Vagina (tissue), 2 donors: ENCODE data around the gene MYO10. TPM values are rescaled to one million over a fixed set of nuclear protein-coding genes. Genes with fewer than 3 reads are reported as not detected.

ENCODE experiments used
- DNase-seq, 2 donors: peaks; one replicate each; pipeline ENCODE4 v3.0.0-alpha.2; 2017; ENCODE audit errors: extremely low spot score in 2 of 2
- H3K27ac ChIP-seq: fragments of 200-600 bp; sonication (generic); one replicate; pipeline ENCODE4 v1.5.1; 2019
- H3K27me3 ChIP-seq: fragments of 200-600 bp; sonication (generic); one replicate; pipeline ENCODE4 v1.5.1; 2019
- H3K36me3 ChIP-seq, 2 donors: fragments of 200-600 bp; sonication (generic); one replicate each; pipeline ENCODE4 v1.5.1; 2017 to 2019
- H3K4me1 ChIP-seq: fragments of 200-600 bp; sonication (generic); one replicate; pipeline ENCODE4 v1.5.1; 2019
- H3K4me3 ChIP-seq, 2 donors: fragments of 200-600 bp; sonication (generic); 1 replicate in 1 of 2; 2 replicates in 1 of 2; pipeline ENCODE4 v1.5.1; 2016 to 2019
- H3K9me3 ChIP-seq: fragments of 200-600 bp; sonication (generic); one replicate; pipeline ENCODE4 v1.5.1; 2019
- POLR2A ChIP-seq, 2 donors: fragments of 450-650 bp; IDR thresholded peaks; one replicate each; pipeline ENCODE4 v1.6.1; 2017; ENCODE audit warnings: antibody characterized with exemption in 2 of 2, mild to moderate bottlenecking in 2 of 2, moderate library complexity in 2 of 2
- POLR2AphosphoS5 ChIP-seq, 2 donors: sonication (generic); formaldehyde crosslinking; IDR thresholded peaks; one replicate each; pipeline ENCODE4 v1.9.0; 2017; ENCODE audit warnings: antibody characterized with exemption in 2 of 2, mild to moderate bottlenecking in 2 of 2, low read depth in 1 of 2; ENCODE audit not compliant: insufficient read depth in 1 of 2
- intact Hi-C: fragments of 100-400 bp; cut with DNase I; formaldehyde crosslinking; loops from one replicate; pipeline ENCODE4 v1.15.1; 2023
- total RNA-seq: library from RNA; depleted of rRNA; stranded (reverse); fragments of >200 nt; gene quantifications from one replicate; pipeline ENCODE4 v1.2.3, GENCODE V29; 2016
- TF ChIP-seq, protein P1 (sequence below), 3 experiments: fragments of 450-650 bp in 2 of 3; fragments of 200-600 bp in 1 of 3; sonication (generic) in 1 of 3; IDR thresholded peaks; one replicate each; pipeline ENCODE4 v1.5.1; 2017 to 2019; ENCODE audit warnings: antibody characterized with exemption in 3 of 3, mild to moderate bottlenecking in 2 of 3, moderate library complexity in 2 of 3

The MYO10 gene
- total RNA-seq, 1 donor from 2014 or later: 22.1 TPM

DNA sequence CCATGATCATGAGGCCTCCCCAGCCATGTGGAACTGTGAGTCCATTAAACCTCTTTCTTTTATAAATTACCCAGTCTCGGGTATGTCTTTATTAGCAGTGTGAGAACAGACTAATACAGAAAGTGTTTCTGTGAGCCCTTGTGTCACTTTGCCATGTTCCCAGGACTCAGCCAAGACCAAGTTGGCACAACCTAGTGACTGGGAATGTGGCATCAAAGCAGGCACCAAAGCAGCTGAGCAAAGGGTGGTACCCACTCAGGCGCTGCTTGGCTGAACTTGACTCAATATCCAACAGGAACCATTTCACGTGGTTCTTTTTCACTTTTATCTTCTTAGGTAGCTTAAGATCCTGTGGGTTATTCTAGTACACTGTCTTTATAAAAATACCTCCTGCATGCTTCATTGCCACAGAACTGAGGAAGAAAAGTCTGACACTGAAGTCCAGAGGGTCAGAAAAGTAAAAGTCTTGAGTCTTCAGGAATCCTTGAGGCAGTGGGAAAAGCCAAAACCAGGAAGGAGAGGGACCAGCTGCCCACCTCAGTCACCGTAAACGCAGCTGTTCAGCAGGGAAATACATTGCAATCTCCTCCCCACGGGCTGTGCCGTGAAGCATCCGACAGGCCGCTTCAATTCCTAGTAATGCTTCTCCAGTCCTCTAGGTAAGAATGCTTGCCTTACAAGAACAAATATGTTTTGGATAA lies 228.8 kb downstream of the MYO10 start:
- no peaks in the 10 kb centered on the region for H3K27me3 ChIP-seq
- DNase-seq: no peak
- intact Hi-C loops: no loop called here
- H3K4me1 ChIP-seq: no peaks in the 10 kb centered on the region
- H3K36me3 ChIP-seq: peaks cover 0 to 42% of the 10 kb centered on the region in 2 donors
- no peaks in the 10 kb centered on the region for H3K9me3 ChIP-seq
- H3K27ac ChIP-seq: no peak overlapping the region
- no peak overlapping the region for H3K4me3 ChIP-seq
- TF ChIP-seq, protein P1, sequence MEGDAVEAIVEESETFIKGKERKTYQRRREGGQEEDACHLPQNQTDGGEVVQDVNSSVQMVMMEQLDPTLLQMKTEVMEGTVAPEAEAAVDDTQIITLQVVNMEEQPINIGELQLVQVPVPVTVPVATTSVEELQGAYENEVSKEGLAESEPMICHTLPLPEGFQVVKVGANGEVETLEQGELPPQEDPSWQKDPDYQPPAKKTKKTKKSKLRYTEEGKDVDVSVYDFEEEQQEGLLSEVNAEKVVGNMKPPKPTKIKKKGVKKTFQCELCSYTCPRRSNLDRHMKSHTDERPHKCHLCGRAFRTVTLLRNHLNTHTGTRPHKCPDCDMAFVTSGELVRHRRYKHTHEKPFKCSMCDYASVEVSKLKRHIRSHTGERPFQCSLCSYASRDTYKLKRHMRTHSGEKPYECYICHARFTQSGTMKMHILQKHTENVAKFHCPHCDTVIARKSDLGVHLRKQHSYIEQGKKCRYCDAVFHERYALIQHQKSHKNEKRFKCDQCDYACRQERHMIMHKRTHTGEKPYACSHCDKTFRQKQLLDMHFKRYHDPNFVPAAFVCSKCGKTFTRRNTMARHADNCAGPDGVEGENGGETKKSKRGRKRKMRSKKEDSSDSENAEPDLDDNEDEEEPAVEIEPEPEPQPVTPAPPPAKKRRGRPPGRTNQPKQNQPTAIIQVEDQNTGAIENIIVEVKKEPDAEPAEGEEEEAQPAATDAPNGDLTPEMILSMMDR (IDR thresholded peaks at IDR 0.05): no peak
- TF ChIP-seq POLR2A (IDR thresholded peaks at IDR 0.05): no peak
- TF ChIP-seq POLR2AphosphoS5 (IDR thresholded peaks at IDR 0.05; ENCODE audit: insufficient read depth in 1 of 2, low read depth in 1 of 2): no peak

DNA sequence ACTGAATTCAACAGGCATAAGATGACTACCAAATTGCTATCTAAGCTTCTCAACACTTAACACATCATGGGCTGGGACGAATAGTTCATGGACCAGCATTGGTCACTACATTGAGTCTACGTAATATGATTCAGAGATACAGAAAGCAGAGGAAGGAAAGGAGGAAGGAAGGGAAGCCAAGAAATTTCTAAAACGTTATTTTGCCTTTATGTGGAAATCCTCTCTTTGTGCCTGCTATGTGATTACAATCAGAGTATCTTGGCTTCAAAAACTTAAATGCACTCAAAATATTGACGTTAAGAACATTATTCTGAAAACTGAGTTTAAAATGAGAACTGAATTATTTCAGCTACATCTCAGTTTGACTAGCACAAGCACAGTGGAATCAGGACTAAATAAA lies 231.1 kb downstream of the MYO10 start:
- Histone ChIP-seq H3K4me3 (no peak overlapping the region), H3K4me1 (no peaks in the 10 kb centered on the region), H3K9me3 (no peaks in the 10 kb centered on the region), H3K27me3 (no peaks in the 10 kb centered on the region), H3K27ac (no peak overlapping the region), H3K36me3 (peaks cover 0 to 44% of the 10 kb centered on the region in 2 donors)
- TF ChIP-seq POLR2AphosphoS5 (IDR thresholded peaks at IDR 0.05; ENCODE audit: insufficient read depth in 1 of 2, low read depth in 1 of 2) (no peak), POLR2A (IDR thresholded peaks at IDR 0.05) (no peak)
- TF ChIP-seq, protein P1 (IDR thresholded peaks at IDR 0.05): no peak
- intact Hi-C loops: no loop called here
- DNase-seq: no peak

DNA sequence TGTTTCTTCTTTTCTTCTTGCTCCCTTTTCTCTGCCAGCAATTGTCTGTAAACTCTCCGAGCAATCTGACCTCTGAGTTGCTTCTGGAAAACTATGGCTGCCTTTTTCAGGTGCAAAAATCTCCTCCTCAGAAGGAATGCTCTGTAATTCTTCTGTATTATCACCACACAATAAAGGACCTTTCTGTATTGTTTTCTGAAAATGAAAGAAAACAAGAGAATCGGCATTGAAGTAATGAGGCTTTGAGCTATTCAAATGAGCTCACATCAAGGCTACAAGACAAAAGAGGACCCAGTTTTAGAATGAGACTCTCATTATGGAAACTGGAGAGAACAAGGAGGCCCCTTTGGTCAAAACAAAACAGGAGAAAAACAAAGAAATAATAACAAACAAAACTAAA lies 233.1 kb downstream of the MYO10 start:
- Histone ChIP-seq H3K4me1 (no peaks in the 10 kb centered on the region), H3K27me3 (no peaks in the 10 kb centered on the region), H3K27ac (no peak overlapping the region), H3K36me3 (peaks cover 0 to 28% of the 10 kb centered on the region in 2 donors), H3K4me3 (no peak overlapping the region), H3K9me3 (no peaks in the 10 kb centered on the region)
- intact Hi-C loops: no loop called here
- TF ChIP-seq, protein P1 (IDR thresholded peaks at IDR 0.05): no peak
- TF ChIP-seq POLR2AphosphoS5 (IDR thresholded peaks at IDR 0.05; ENCODE audit: insufficient read depth in 1 of 2, low read depth in 1 of 2) (no peak), POLR2A (IDR thresholded peaks at IDR 0.05) (no peak)
- DNase-seq: no peak

DNA sequence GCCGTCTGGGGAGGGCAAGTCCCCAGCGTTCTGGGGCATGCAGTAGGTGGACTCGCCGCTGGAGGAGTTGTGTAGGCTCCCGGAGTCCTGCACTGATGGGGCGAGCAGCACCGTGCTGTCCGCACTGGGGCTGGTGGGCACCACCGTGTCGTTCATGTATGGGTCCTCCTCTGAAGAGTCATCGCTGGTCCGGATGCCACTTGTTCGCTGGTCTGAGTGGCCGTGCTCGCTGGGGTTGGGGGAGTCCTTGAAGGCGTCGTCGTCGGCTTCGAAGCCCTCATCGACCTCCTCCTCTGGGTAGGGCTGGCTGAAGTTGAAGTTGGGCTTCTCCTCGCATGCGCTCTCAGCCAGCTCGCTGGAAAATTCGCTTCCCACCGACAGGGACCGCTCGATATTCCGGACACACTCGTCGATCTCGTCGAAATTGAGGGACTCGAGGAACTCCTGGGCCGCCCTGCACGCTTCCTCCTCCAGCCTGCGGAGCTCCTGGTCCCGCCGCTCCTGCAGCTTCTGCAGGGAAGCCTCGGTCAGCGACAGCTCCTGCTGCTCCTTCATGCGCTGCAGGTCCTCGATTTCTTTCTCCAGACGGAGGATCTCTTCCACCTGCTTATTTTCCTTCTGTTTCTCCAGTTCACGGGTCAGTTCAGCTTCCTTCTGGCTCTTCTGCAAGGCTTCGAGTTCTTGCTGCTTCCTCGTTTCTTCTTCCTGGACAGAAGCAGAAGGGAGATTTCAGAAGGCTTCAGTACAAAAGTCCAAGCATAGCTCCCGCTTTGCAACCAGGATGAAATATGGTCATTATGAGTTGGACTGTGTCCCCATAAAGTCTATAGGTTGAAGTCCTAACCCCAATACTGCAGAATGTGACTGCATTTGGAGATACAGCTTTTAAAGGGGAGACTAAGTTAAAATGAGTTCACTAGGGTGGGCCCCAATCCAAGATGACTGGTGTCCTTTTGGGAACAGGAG lies 234.7 kb downstream of the MYO10 start:
- Histone ChIP-seq H3K4me3 (no peak overlapping the region), H3K36me3 (peaks cover 0 to 19% of the 10 kb centered on the region in 2 donors), H3K27me3 (no peaks in the 10 kb centered on the region), H3K9me3 (no peaks in the 10 kb centered on the region), H3K4me1 (no peaks in the 10 kb centered on the region), H3K27ac (no peak overlapping the region)
- intact Hi-C loops: no loop called here
- no peak for TF ChIP-seq POLR2A (IDR thresholded peaks at IDR 0.05)
- no peak for TF ChIP-seq POLR2AphosphoS5 (IDR thresholded peaks at IDR 0.05; ENCODE audit: insufficient read depth in 1 of 2, low read depth in 1 of 2)
- TF ChIP-seq, protein P1 (IDR thresholded peaks at IDR 0.05): no peak
- no peak for DNase-seq
